HG03432 (cell line): Measurements from ENCODE around the gene RTN4R.

ENCODE experiments used
- ATAC-seq: cut with Tn5 transposase; IDR thresholded peaks from one replicate; pipeline ENCODE4 v1.9.1; 2021; ENCODE audit warnings: mild to moderate bottlenecking, moderate library complexity; ENCODE audit not compliant: unreplicated experiment

Gene RTN4R

DNA sequence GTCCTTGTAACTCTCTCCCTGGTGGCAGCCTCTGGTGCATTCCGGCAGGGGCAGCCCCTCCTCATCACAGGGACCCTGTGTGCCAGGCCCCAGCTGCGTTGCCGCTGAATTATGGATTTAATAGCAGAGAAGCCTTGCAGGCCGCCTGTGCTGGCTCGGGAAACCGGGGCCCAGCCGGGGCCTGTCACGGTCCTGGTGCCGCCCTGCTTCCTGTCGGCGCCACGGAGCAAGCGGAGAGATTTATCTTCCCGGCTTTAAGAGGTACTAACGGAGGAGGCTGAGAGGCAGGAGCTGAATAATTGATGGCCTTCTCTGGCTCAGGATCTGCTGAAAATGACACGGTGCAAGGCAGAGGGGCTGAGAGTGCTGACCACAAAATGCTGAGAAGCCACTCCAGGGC lies 63.3 kb downstream of the RTN4R start:
- ATAC-seq = no peak

DNA sequence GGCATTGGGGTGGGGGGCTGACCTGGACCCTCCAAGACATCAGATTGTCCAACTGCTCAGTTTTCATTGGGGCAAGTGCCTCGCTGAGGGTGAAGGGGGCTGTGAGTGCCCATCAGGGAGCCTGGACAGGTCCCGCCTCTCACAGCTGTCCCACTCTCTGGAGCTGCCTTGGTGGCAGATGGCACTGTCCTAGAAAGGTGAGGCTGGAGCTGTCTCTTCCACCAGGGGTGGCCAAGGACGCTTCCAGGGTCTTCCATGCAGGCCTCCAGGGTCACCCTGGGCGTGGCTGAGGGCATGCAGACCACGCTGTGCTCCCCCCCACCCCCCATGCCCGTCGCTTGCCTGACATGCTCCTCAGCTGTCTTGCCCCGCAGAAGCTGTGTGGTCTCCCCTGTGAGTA lies 63.8 kb downstream of the RTN4R start:
- no peak for ATAC-seq

DNA sequence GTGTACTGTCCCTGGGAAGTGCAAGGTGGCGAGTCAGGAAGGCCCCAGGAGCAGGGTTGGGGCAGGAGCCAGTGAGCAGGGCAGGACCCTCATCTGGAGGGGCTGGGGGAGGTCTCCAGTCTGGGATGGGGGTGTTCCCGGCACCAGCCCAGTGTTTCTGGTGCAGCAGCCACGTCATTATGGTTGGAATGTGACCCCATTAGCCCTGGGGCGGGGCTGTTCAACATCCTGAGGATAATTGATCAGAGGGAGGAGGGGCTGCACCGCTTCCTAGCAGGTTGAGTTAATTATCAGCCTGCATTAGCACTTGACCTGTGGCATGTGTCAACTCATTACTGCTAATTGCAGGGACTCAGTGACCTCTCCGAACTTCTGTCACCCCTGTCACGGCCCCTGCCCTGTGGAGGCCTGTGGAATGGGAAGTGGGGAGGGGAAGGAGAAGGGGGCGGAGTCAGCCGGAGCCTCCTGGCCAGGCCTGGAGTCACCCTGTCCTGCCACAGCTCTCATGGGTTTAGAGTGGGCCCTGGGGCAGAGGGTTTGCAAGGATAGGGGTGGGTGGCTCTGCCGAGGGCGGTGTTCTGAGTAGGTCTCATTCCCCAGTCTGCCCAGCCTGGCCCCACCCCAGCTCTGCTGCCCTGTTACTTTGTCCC lies 64.4 kb downstream of the RTN4R start:
- ATAC-seq = no peak

DNA sequence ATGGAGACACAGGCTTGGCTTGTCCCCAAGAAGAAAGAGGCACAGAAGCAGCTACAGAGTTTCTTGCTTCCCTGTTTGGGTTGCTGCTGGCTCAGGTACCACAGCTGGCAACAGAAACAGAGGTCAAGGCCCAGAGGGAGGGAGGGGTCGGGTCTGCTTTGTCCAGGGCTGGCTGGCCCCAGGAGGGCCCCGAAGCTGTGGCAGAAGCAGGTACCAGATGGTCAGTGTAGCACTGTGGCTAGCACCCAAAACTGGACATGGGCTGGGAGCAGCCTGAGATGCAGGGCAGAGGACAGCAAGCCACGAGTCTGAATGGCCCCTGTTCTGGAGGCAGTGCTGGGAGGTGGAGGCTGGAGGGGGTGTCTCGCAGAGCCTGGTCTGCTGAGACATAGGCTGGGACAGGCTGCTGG lies 65.0 kb downstream of the RTN4R start:
- no peak for ATAC-seq

DNA sequence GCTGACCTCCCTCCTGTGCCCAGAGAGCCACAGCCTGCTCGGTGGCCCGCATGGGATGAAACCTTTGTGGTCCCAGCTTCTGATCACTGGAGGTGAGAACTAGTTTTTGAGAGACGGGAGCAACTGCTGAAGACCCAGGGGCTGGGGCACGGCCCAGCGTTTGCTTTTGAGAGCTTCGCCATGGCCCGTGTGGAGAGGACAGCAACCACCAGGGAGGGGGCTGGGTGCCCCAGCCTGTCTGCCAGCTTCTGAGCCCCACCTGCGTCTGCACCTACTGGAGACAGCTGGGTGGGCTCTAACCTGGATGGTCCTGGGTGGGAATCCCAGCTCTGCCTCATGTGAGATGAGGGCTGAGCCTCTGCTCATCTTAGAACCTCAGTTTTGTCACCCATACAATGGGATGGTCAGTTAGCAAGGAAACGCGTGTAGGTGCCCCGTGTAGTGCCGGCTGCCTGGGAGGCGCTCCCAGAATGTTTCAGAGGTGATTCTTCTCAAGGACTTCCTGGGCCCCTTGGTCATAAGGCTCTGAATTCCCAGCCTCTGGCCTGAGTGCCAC lies 66.2 kb downstream of the RTN4R start:
- ATAC-seq = no peak

DNA sequence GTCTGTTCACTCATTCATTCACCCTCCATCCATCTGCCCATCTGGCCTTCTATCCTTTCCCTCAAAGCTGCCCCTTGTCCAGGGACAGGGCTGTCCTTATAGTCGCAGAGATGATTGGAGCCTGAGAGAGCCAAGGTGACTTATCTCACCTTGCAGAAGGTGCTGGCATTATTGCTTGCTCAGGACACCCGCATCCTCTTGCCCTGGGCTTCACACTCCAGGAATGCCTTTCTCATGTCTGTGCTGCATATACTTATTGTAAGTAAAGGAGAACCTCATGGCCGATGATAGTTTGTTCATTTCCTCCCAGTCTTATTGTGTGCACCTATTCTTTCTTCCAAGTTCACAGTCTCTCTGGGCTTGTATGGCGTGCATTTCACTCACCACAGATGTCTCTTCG lies 68.2 kb downstream of the RTN4R start:
- ATAC-seq = no peak

DNA sequence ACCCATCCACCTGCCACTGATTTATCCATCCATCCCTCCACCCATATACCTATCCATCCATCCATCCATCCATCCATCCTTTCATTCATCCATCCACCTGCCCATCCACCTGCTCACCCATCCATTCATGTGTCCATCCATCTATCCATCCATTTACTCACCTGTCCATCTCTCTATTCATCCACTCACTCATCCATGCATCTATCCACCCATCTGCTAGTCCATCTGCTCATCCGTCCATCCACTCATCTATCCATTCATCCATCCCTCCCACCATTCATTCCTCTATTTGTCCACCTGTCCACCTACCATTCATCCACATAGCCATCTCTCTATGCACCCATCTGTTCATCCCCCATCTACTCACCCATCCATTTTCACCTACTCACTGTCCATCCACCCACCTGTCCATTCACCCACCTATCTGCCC lies 68.7 kb downstream of the RTN4R start:
- ATAC-seq = no peak

DNA sequence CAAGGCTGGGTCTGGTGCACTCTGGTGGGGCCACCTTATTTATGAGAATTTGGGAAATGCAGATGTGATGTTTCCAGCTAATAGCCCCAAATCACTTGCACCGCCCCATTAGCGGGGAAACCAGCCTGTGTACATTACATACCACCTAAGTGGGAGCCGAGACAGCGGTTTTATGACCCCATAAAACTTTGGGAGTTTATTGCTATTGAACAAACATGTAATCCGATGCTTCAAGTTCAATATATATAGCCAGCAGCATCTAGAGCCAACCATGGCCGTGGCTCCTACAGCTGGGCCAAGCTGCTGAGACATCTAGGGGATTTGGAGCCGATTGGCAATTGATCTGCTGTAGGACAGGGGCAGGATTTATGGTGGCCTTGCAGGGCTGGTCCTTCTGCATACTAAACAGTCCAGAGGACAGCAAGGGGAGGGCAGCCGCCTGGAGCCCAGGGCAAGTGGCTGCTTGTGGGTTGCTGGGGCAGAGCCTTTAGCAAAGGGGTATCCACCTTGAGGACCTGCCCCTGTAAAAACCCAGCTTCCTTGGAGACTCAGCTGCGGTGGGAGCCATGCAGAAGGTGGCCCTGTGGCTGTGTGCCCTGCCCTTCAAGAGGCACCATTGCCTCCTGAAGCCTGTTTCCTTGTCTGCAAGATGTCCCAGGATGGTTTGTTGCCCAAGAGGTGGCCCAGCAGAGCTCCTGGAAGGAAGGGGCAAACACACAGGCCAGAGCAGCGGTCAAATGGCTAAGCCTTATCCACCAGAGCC lies 69.4 kb downstream of the RTN4R start:
- no peak for ATAC-seq

DNA sequence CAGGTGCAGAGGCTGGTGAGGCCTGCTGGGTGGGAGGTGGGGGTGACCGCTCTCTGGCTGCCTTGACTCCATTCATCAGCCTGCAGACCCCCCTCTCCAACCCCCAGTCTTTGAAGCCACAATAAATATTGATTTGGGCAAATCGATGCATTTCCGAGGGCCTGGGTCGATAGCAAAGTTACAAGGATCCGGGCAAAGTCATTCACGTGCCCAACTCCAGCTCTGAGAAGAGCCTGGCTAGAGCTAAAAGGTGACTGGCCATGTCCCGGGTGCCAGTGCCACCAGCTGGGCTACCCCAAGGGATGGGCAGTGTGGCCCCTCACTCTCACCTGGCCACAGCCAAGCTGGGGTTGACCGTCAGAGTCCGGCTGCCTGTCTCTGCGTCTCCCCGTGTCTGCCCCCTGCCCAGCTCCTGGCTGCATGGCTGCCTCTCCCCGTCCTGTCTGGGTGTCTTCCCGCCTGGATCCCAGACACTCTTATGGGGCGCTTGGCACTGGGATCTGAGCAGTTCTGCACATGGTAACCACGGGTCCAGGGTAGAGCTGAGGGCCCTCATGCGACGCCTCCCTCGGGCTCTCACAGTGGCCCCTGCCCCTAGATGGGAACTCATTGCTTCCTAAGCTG lies 70.6 kb downstream of the RTN4R start:
- no peak for ATAC-seq

DNA sequence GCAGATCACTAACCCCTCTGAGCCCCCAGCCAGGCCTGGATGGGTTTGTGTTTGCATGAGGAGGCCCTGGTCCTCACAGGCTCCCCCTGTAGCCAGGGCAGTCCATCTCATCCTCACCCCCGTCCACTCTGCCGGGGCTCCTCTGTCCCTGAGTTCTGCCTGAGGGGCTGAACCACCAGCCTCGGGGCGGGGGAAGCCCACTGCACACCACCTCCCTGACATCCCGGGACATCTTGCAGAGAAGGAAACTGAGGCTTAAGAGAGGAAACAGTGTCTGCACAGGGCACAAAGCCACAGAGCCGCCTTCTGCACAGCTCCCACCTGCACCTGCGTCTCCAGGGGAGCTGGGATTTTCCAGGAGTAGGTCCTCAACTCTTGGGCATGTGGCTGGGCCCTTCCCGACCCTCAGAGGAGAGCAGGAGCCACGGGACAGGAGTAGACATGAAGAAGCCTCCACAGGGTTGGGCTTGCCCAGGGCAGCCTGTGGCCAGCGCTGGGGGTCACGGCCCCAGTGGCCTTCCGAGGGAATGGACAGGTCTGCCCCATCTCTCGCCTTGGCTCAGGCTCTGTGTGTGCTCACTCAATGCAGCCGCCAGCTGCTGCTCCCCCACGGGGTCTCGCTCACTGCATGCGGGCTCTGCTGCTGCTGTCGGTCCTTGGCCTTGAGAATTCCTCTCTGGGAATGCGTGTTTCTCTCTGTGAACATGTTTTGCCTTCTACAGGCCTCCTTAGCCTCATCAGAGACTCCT lies 71.8 kb downstream of the RTN4R start:
- no peak for ATAC-seq

DNA sequence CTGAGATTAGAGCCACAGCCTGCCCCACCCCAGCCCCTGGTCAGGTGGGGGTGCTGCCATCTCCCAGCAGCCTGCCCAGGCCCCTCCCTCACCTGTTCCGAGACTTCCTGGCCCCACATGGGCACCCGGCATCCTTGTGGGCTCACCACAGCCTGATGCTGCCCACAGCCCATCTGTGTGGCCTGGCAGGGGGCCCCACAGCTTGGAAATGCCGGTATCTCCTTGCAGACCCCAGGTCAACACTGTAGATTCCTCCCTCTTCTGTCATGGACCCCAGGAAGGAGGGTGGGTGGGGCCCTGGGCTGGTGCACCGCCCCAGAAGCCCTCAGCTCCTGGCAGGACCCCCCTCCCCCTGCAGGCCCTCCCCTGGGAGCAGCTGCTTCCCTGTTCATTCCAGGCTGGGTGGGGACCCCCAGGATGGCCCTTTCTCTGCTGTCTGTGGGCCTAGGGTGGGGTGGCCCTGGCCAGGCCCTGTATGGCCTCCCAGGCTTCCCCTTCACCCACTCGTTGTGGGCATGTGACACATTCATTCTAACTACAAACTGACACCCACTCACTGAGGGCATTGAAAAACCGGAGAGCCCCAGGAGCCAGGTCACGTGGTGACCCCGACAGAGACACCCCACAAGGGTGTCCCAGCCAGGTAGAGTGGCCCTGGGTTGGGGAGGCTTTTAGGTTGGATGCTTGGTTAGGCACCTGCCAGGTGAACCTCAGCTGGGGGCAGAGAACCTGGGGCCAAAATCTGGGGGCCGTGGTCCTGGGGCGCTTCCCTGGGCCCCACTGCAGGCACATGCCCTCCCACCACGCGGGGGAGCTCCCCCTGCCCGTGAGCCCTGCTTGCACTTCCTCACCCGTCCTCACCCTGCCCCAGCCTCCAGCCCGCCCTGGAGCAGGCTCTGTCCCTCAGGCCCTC lies 73.2 kb downstream of the RTN4R start:
- ATAC-seq = no peak

DNA sequence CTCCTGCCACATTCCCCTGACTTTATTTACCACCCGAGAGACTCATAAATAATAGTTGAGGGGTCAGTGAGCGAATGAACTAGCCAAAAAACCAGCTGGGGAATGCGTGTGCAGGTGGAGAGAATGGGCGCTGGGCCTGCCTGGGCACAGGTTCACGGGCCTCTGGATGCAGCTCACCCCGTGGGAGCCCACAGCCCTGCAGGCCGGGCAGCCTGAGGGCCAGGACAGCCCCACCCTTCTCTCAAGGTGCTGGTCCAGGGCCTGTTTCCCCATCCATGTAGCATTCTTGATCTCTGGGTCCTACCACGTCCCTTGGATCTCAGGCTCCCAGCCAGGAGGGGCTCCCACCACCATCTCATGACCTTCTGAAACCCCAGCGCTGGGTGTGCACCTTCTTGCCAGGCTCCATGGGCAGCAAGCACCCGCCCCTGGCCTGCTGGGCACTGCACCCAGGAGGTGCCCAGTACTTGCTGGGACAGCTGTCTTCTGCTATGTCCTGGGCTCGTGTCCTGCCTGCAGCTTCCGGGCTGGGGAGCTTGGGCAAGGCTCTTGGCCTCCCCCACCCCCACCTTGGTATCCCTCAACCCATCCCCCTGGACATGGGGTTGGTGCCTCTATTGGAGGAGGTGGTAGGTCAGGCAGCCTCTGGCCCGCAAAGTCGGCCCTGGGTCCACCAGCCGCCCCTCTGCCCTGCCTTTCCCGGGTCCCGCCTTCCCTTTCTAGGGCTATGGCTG lies 74.2 kb downstream of the RTN4R start:
- no peak for ATAC-seq

DNA sequence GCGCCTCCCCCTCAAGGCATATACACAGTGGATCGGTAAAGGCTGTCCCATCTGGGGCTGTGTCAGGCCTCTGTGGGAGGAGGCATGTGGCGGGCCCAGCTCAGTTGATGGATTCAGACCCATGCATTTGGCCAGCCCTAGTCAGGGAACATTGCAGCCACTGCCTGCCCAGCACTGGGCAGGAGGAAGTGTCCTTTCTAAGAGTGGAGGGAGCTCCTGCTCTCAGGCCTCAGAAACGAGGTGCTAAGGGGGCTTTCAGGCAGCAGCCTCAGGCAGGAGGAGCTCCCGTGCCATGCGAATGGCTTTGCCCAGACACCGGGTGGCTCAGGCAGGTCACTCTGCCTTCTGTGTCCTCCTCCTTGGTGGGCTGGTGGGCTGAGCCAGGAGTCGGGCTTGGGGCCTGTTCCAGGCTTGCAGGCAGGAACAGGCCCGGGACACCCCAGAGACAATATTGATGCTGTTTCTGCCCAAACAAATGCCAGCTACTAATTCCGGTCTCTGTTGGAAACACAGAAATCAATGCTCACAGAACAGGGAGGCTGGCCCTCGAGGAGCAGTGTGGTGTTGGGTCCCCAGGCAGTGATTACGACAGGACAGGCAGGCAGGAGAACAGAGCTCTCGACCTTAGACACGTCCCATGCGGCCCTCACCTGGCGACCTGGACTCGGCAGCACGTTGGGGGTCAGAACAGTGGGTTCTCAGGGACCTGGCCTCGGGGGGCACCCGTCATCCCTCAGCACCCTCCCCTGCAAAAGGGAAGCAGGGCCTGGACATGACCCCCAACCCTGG lies 75.0 kb downstream of the RTN4R start:
- no peak for ATAC-seq

DNA sequence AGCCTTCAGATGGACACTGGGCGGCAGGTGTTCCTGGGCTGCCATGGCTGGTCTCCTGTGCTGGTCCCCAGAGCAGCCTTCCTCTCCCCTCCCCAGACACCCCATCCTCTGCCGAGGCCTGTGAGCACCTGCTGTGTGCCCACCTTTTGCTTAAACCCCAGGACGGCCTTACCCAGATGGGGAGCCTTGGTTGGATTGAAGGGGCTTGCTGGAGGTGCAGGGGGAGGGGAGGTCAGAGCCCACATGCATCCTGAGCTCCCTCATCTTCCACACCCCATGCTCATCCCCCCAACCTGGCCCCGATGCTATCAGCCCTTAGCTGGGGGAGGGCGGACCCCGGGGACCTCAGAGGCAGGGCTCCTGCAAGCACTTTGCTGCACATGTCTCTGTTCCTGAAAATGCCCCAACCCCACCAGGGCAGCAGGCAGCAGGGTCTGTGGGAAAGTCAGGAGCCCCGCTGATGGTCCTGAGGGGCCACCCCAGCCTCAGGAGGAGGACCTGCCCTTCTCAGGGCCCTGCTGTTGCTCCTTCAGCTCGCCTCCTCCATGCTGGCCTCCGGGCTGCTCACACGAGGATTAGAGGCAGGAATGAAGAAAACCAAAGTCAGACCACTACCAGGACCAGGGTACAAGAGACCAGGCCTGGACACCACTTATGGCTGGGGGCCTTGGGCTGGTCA lies 75.7 kb downstream of the RTN4R start:
- ATAC-seq = no peak

DNA sequence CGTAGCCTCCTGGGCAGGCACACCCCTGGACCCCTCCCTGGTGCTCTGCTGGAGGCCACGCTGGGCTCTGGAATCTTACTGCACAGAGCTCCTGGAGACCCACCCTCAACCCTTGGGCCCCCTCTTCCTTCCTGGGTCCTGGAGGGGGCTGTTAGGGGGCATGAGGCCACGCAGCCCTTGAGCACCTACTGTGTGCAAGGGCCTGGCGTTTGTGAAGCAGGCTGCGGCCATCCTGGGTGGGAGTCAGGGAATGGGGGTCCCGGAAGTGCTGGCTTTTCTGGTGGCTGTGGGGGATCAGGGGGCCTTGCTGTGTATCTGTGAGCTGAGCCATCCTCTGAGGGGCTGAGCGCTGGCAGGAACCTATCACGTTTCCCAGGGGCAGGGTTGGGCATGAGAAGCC lies 76.3 kb downstream of the RTN4R start:
- no peak for ATAC-seq
